GM06990 (cell line): ENCODE measurements around the gene DHX35.

Experiments
- DNase-seq: peaks from one replicate; pipeline ENCODE4 v3.0.0-alpha.2; 2011; ENCODE audit not compliant: insufficient read length; ENCODE audit errors: extremely low read depth
- H3K27me3 ChIP-seq: replicated peaks from 2 replicates; pipeline ENCODE4 v1.6.0; 2011; ENCODE audit warnings: low read length; ENCODE audit not compliant: control insufficient read depth, insufficient read depth
- H3K36me3 ChIP-seq: 2 replicates; pipeline ENCODE4 v1.5.1; 2011; ENCODE audit warnings: low read length; ENCODE audit not compliant: control insufficient read depth, insufficient read depth
- H3K4me3 ChIP-seq: replicated peaks from 2 replicates; pipeline ENCODE4 v1.5.1; 2011; ENCODE audit warnings: low read depth, mild to moderate bottlenecking, control low read depth, low read length
- CTCF ChIP-seq: IDR thresholded peaks from 2 replicates; pipeline ENCODE4 v1.5.1; 2011; ENCODE audit warnings: low read length, control low read depth, mild to moderate bottlenecking, inconsistent platforms; ENCODE audit not compliant: insufficient read depth, poor library complexity, severe bottlenecking

DHX35 gene

GRCh38 chr20:38999965-39000910 lies 38.1 kb downstream of the DHX35 start:
- Histone ChIP-seq H3K36me3 (peaks cover 12% of the 10 kb centered on the region), H3K4me3 (no peak overlapping the region), H3K27me3 (no peaks in the 10 kb centered on the region)
- TF ChIP-seq CTCF, result no peak
- DNase-seq, result no peak

GRCh38 chr20:39004508-39004907 lies 42.4 kb downstream of the DHX35 start:
- H3K36me3 ChIP-seq, result peaks cover 15% of the 10 kb centered on the region
- no peak for DNase-seq
- no peak for TF ChIP-seq CTCF

GRCh38 chr20:39009348-39009747 lies 47.2 kb downstream of the DHX35 start:
- no peak for DNase-seq
- TF ChIP-seq CTCF, result no peak
- no peak overlapping the region for H3K4me3 ChIP-seq
- H3K27me3 ChIP-seq, result no peaks in the 10 kb centered on the region
- peaks cover 11% of the 10 kb centered on the region for H3K36me3 ChIP-seq

More at GRCh38 chr20:39004508-39004907, 42.4 kb downstream of the DHX35 start:
- H3K27me3 ChIP-seq, result no peaks in the 10 kb centered on the region
- H3K4me3 ChIP-seq, result no peak overlapping the region

- no peaks in the 10 kb centered on the region for H3K27me3 ChIP-seq
- no peak for DNase-seq
- H3K4me3 ChIP-seq, result no peak overlapping the region
- no peak for TF ChIP-seq CTCF
- H3K36me3 ChIP-seq, result peaks cover 7% of the 10 kb centered on the region
Measured at GRCh38 chr20:39010496-39010895, 48.4 kb downstream of the DHX35 start.

GRCh38 chr20:39013662-39014109 lies 51.5 kb downstream of the DHX35 start:
- Histone ChIP-seq H3K36me3 (peaks cover 9% of the 10 kb centered on the region), H3K4me3 (no peak overlapping the region), H3K27me3 (no peaks in the 10 kb centered on the region)
- no peak for TF ChIP-seq CTCF
- no peak for DNase-seq
